ENCODE results near the gene RFX5.

RFX5 gene

GRCh38 chr1:151294742-151295462 is 52.1 kb downstream of the RFX5 start:
- Histone ChIP-seq H3K27ac (ENCODE audit: low read length) (no peak overlapping the region), H3K79me2 (ENCODE audit: low read length) (no peaks in the 10 kb centered on the region), H3K4me2 (ENCODE audit: low read length) (no peak overlapping the region), H3K4me3 (ENCODE audit: low read length) (no peak overlapping the region), H2AFZ (ENCODE audit: low read depth, low read length) (no peak overlapping the region), H3K9me3 (ENCODE audit: insufficient read depth, low read length) (no peaks in the 10 kb centered on the region), H3K4me1 (ENCODE audit: low read length) (no peaks in the 10 kb centered on the region), H4K20me1 (ENCODE audit: insufficient read depth, low read length) (no peaks in the 10 kb centered on the region), H3K27me3 (ENCODE audit: low read depth, low read length) (no peaks in the 10 kb centered on the region), H3K36me3 (replicated peaks; ENCODE audit: low read depth, low read length) (peaks cover 67% of the 10 kb centered on the region), H3K9ac (ENCODE audit: low read length) (no peak overlapping the region)
- TF ChIP-seq EZH2phosphoT487 (IDR thresholded peaks at IDR 0.05; ENCODE audit: low read depth) (no peak), CTCF (IDR thresholded peaks at IDR 0.05; ENCODE audit: low read depth, low read length) (no peak)

- no peak overlapping the region for H2AFZ ChIP-seq (ENCODE audit: low read depth, low read length)
- H3K4me2 ChIP-seq (ENCODE audit: low read length), result no peak overlapping the region
- no peak overlapping the region for H3K4me3 ChIP-seq (ENCODE audit: low read length)
- H3K36me3 ChIP-seq (replicated peaks; ENCODE audit: low read depth, low read length), result peaks cover 74% of the 10 kb centered on the region
- H4K20me1 ChIP-seq (ENCODE audit: insufficient read depth, low read length), result peaks cover 12% of the 10 kb centered on the region; the same call in 1 of the 2 replicates
- TF ChIP-seq CTCF (IDR thresholded peaks at IDR 0.05; ENCODE audit: low read depth, low read length) (no peak), EZH2phosphoT487 (IDR thresholded peaks at IDR 0.05; ENCODE audit: low read depth) (no peak)
- no peak overlapping the region for H3K27ac ChIP-seq (ENCODE audit: low read length)
- H3K4me1 ChIP-seq (ENCODE audit: low read length), result no peaks in the 10 kb centered on the region
- no peaks in the 10 kb centered on the region for H3K27me3 ChIP-seq (ENCODE audit: low read depth, low read length)
- H3K9me3 ChIP-seq (ENCODE audit: insufficient read depth, low read length), result no peaks in the 10 kb centered on the region
- no peaks in the 10 kb centered on the region for H3K79me2 ChIP-seq (ENCODE audit: low read length)
- no peak overlapping the region for H3K9ac ChIP-seq (ENCODE audit: low read length)
Observed at GRCh38 chr1:151293093-151293492, 54.0 kb downstream of the RFX5 start.

- H3K36me3 ChIP-seq (replicated peaks; ENCODE audit: low read depth, low read length), result peaks cover 76% of the 10 kb centered on the region
Observed at GRCh38 chr1:151292207-151293030, 54.6 kb downstream of the RFX5 start.

More at GRCh38 chr1:151292207-151293030, 54.6 kb downstream of the RFX5 start:
- H3K9ac ChIP-seq (ENCODE audit: low read length), result no peak overlapping the region
- no peaks in the 10 kb centered on the region for H3K4me1 ChIP-seq (ENCODE audit: low read length)
- no peaks in the 10 kb centered on the region for H3K27me3 ChIP-seq (ENCODE audit: low read depth, low read length)
- H3K79me2 ChIP-seq (ENCODE audit: low read length), result no peaks in the 10 kb centered on the region; the same call in 1 of the 2 replicates
- no peak overlapping the region for H3K4me2 ChIP-seq (ENCODE audit: low read length)
- no peak overlapping the region for H3K4me3 ChIP-seq (ENCODE audit: low read length)
- H2AFZ ChIP-seq (ENCODE audit: low read depth, low read length), result no peak overlapping the region
- no peaks in the 10 kb centered on the region for H3K9me3 ChIP-seq (ENCODE audit: insufficient read depth, low read length)
- TF ChIP-seq EZH2phosphoT487 (IDR thresholded peaks at IDR 0.05; ENCODE audit: low read depth), result no peak
- no peak for TF ChIP-seq CTCF (IDR thresholded peaks at IDR 0.05; ENCODE audit: low read depth, low read length)
- no peak overlapping the region for H3K27ac ChIP-seq (ENCODE audit: low read length)
- H4K20me1 ChIP-seq (ENCODE audit: insufficient read depth, low read length), result peaks cover 12% of the 10 kb centered on the region; the same call in 1 of the 2 replicates
